Fibroblast of lung (primary cell): Measurements from ENCODE around the gene CBR3.

Source experiments
- CTCF ChIP-seq, 2 donors: IDR thresholded peaks in 1 of 2; conservative IDR thresholded peaks in 1 of 2; 1 replicate in 1 of 2; 2 replicates in 1 of 2; pipeline ENCODE4 v1.5.1; 2011 to 2012; ENCODE audit warnings: low read length in 2 of 2, control low read depth in 1 of 2, inconsistent platforms in 1 of 2, low read depth in 1 of 2, mild to moderate bottlenecking in 1 of 2
- EZH2 ChIP-seq: IDR thresholded peaks from 2 replicates; pipeline ENCODE4 v1.5.1; 2012; ENCODE audit warnings: low read length, control low read depth, mild to moderate bottlenecking; ENCODE audit errors: missing control alignments

- TF ChIP-seq EZH2 (no peak), CTCF (conservative IDR thresholded peaks at IDR 0.05 in 1 of 2, IDR thresholded peaks at IDR 0.05 in 1 of 2; ENCODE audit: low read depth in 1 of 2, low read length in 2 of 2) (peak; percentile 86 to 98)
Measured at GRCh38 chr21:36125512-36126207, 9.2 kb upstream of the CBR3 start.
